ENCODE measurements around the gene ZSWIM4. TPM values are rescaled to one million over a fixed set of nuclear protein-coding genes. Genes with fewer than 3 reads are reported as not detected.

Gene ZSWIM4
- total RNA-seq, 1 donor from 2014 or later: 13.1 TPM

GRCh38 chr19:13834244-13835069 lies 39.2 kb downstream of the ZSWIM4 start:
- no peak for DNase-seq (ENCODE audit: low read depth, low spot score)

- no peak for DNase-seq (ENCODE audit: low read depth, low spot score)
These were observed 40.8 kb downstream of the ZSWIM4 start for GRCh38 chr19:13835791-13836723.

- DNase-seq (ENCODE audit: low read depth, low spot score): no peak
These were observed 43.3 kb downstream of the ZSWIM4 start for GRCh38 chr19:13838435-13839129.

GRCh38 chr19:13839130-13839937 lies 44.1 kb downstream of the ZSWIM4 start:
- DNase-seq (ENCODE audit: low read depth, low spot score): no peak

- no peak for DNase-seq (ENCODE audit: low read depth, low spot score)
These were observed 44.7 kb downstream of the ZSWIM4 start for GRCh38 chr19:13839938-13840304.

- DNase-seq (ENCODE audit: low read depth, low spot score): no peak
These were observed 45.3 kb downstream of the ZSWIM4 start for GRCh38 chr19:13840305-13841085.

GRCh38 chr19:13841086-13841961 lies 46.1 kb downstream of the ZSWIM4 start:
- no peak for DNase-seq (ENCODE audit: low read depth, low spot score)

GRCh38 chr19:13841962-13842290 lies 46.7 kb downstream of the ZSWIM4 start:
- DNase-seq (ENCODE audit: low read depth, low spot score): no peak

GRCh38 chr19:13842291-13843103 lies 47.3 kb downstream of the ZSWIM4 start:
- DNase-seq (ENCODE audit: low read depth, low spot score): no peak

- no peak for DNase-seq (ENCODE audit: low read depth, low spot score)
These were observed 48.1 kb downstream of the ZSWIM4 start for GRCh38 chr19:13843104-13843921.

- DNase-seq (ENCODE audit: low read depth, low spot score): no peak
These were observed 48.9 kb downstream of the ZSWIM4 start for GRCh38 chr19:13844130-13844631.

GRCh38 chr19:13846557-13847406 lies 51.5 kb downstream of the ZSWIM4 start:
- no peak for DNase-seq (ENCODE audit: low read depth, low spot score)

GRCh38 chr19:13847407-13848339 lies 52.4 kb downstream of the ZSWIM4 start:
- DNase-seq (ENCODE audit: low read depth, low spot score): no peak

GRCh38 chr19:13848340-13848677 lies 53.1 kb downstream of the ZSWIM4 start:
- DNase-seq (ENCODE audit: low read depth, low spot score): no peak

Data from pulmonary artery endothelial cell (primary cell).